ENCODE measurements around the gene TRIM28.

DNA sequence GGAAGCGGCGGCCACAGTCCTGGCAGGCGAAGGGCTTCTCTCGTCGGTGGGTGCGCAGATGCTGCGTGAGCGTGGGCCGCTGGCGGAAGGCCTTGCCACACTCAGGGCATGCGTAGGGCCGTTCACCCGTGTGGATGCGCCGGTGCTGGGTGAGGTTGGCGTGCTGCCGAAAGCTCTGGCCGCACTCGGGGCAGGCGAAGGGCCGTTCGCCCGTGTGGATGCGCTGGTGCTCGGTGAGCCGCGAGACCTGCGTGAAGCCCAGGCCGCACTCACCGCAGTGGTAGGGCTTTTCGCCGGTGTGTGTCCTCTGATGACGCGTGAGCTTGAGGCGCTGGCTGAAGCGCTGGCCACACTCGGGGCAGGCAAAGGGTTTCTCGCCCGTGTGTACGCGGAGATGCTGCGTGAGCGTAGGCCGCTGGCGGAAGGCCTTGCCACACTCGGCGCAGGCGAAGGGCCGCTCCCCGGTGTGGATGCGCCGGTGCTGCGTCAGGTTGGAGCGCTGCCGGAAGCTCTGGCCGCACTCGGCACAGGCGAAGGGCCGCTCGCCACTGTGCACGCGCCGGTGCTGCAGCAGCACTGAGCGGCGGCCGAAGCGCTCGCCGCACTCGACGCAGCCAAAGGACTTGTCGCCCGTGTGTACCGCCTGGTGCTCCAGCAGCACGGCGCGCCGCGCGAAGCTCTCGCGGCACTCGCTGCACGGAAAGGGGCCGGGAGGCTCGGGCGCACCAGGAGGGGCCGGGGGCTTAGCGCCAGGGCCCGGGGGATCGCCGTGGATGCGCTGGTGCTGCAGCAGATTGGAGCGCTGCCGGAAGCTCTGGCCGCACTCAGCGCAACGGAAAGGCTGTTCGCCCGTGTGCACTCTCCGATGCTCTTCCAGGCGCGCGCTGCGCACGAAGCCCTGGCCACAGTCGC, 18.5 kb downstream of the TRIM28 start:
- TF ChIP-seq CTCF (IDR thresholded peaks at IDR 0.05; ENCODE audit: borderline replicate concordance, extremely low read depth, low read length, poor library complexity, severe bottlenecking): no peak
- no peak for TF ChIP-seq EZH2 (IDR thresholded peaks at IDR 0.05; ENCODE audit: borderline replicate concordance, low read depth, low read length, severe bottlenecking)
